HG03457 (cell line): Measurements from ENCODE around the gene EPB41.
"Not testable (repeated sequence)": the region's sequence is repeated elsewhere in the genome, so short reads cannot be mapped to it uniquely, and the experiment has no call there.

Experiments used
- ATAC-seq: cut with Tn5 transposase; IDR thresholded peaks from one replicate; pipeline ENCODE4 v1.9.1; 2021; ENCODE audit warnings: moderate number of reproducible peaks; ENCODE audit not compliant: unreplicated experiment

The EPB41 gene

DNA sequence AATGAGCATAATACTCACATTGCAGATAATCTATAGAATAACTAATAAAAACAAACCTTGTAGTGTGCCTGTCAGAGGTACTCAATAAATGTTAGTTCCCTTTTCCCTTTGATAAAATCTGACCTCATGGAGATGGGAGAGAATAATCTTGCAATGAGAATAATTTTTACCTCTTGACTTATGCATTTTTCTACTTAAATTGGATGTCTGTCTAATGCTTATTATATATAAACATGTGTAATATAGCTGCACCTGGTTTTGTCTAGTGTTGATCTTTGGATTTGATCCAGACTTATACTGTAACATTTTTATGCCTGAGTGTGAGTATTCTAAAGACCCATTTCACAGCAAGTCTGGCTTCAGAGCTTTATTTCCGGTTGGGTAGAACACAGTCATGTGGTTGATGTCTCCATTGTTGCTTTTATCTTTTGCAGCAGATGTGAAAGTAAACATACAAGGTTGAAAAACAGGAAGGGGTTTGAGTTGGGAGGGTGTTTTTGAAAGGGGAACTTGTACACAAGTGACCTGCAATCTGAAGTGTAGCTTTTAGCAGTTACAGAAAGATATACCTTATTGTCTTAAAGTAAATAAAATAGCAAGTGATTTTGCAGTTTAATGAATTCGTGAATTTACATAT lies 12.4 kb downstream of the EPB41 start:
- ATAC-seq = peak; percentile 78

DNA sequence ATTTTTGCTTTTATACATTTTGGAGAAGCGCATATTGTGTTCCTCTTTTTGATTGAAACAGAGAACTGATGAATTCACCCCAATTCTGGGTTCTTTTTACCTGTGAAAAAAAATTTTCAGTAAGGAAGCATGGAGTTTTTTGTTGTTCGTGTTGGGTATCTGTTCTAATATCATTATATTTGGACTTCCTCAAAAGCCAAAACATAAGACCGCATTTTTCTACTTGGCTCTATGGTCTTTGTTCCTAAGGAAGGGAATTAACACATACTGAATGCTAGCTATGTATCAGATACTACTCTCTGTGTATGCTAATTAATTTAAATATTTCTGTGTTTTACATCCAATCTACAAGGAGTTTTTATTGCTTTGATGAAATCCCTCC lies 12.9 kb downstream of the EPB41 start:
- ATAC-seq = peak; percentile 2

DNA sequence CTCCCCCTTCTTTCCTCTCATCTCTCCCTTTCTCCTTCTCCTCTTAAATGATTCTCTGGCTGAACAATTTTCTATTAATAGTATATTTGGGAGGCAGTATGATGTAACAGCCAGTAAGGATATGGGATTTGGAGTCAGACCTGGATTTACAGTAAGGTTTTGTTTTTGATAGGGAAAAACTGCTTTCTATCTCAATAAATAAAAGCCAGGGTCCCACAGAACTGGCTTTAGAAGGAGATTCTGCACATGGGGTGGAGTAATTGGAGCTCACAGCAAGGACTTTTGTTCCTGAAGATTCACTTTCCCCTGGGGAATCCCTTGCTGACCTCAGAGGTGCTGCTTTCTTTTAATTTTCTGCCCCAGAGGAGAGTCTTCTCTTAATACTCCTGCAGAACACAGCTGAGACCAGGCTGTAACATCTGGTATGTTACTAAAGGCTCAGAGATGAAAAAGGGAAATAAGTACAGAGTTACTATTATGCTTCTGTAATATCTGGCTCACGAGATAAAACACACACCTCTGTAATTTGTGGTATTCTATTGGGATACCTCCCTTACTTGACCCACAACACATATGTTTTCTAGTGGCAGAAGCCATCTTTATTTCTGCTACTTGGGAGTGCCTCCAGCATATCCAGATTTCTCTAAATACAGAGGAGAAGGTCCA lies 13.4 kb downstream of the EPB41 start:
- ATAC-seq = no peak

DNA sequence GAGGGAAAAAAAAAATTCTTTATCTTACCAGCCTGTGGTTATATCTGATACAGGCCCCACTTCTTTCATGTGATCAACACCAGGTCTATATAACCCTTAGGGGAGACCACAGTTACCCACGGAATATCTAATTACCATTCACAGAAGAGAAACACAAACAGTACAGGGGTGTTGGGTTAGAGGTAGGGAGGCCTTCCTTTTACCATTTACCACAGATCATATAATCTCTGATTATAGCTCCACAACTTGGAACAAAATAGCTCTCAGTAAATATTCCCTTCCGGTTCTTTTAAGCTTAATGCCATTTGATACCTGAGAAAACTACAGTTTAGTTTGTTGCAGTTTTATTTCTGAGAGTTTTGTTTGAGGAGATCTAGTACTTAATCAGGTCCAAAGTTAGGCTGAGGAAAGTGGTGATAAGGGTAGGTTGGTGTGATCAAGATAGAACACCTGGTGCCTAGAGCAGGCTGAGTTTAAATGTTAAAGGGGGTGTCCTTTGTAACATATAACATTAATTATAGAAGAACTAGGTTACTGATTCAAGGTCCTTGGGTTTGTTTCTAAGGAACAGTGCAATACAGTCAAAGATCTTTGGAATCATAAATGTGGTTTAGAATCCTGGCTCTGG lies 14.1 kb downstream of the EPB41 start:
- ATAC-seq = no peak

DNA sequence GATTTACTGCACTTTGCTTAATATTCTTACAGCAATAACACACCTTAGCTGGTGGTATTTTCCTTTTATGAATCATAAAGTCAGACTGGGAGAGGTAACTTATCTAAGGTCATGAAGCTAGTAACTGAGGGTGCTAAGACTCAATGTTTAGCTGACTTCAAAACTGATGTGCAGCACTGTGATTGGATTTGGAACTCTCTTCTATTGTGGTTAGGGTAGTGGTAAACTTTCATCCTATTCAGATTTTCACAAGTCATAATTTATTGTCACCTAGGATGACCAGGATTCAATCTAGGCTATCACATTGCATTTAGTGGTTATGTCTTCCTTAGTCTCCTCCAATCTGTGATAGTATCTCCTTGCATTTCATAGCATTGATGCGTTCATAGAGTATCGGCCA lies 18.9 kb downstream of the EPB41 start:
- ATAC-seq = no peak

DNA sequence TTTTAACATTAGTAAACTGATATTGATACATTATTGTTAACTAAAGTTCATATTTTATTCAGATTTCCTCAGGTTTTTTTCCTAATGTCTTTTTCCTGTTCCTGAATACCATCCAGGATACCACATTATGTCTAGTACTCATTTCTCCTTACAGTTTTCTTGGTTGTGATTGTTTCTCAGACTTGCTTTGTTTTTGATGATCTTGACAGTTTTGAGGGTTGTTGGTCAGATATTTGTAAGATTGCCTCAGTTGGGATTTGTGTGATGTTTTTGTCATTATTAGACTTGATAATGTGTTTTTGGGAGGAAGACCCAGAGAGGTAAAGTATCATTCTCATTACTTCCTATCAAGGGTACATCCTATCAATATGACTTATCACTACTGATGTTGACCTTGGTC lies 19.5 kb downstream of the EPB41 start:
- ATAC-seq = no peak

DNA sequence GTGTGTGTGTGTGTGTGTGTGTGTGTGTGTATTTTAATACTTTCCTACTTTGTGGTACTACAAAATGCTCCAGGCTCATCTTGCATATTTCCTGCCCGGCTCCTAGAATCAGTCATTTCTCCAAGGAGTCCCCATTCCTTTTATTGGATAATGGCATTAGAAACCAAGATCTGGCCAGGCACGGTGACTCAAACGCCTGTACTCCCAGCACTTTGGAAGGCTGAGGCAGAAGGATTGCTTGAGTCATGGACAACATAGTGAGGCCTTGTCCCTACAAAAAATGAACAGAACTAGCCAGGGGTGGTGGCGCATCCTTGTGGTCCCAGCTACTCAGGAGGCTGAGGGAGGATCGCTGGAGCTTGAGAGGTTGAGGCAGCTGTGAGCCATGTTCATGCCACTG lies 20.3 kb downstream of the EPB41 start:
- ATAC-seq = no peak

DNA sequence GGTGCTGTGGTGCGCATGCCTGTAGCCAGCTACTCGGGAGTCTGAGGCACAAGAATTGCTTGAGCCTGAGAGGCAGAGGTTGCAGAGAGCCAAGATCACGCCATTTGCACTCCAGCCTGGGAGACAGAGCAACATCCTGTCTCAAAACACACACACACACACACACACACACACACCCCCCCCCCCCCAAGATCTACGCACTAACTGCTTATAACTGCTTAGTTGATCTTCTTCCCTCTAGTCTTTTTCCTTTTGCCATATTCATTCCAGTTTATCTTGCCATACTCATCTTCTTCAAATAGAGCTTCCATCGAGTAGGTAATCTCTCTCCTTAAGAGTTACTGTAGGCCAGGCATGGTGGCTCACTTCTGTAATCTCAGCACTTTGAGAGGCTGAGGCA lies 20.9 kb downstream of the EPB41 start:
- ATAC-seq = no peak

DNA sequence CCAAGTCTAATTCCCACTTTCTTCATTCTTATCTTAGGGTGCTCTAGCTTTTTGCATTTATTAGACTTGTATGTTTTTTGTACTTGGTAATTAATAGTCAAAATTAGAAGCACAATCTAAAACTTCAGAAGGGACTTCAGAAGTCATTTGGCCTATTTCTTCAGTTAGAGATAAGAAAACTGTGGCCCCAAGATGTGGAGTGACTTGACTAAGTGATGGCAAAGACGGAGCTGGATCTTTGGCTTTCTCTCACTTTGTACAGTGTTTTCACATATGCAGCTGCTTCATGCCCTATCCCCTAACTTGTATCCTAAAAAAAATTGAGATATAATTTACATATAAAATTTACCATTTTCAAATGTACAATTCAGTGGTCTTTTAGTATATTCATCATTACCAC lies 21.7 kb downstream of the EPB41 start:
- no peak for ATAC-seq

DNA sequence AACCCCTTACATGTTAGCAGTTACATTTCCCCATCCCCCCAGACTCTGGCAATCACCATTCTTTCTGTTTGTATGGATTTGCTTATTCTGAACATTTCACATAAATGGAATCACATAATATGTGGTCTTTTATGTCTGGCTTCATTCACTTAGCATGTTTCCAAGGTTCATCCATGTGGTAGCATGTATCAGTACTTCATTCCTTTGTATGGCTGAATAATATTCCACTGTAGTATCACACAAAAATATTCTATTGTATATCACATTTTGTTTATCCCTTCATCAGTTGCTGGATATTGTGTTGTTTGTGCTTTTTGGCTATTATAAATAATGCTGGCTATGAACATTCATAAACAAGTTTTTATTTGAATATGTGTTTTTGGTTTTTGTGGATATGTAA lies 22.2 kb downstream of the EPB41 start:
- ATAC-seq = no peak

DNA sequence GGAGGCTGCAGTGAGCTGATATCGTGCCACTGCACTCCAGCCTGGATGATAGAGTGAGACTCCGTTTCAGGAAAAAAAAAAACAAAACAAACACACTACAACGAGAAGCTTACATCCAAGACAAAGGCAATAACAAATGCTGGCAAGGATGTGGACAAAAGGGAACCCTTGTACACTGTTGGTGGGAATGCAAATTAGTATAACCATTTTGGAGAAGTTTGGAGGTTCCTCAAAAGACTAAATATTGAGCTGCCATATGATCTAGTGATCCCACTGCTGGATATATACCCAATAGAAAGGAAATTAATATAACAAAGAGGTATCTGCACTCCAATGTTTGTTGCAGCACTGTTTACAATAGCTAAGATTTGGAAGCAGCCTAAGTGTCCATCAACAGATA lies 29.2 kb downstream of the EPB41 start:
- not testable (repeated sequence) for ATAC-seq

DNA sequence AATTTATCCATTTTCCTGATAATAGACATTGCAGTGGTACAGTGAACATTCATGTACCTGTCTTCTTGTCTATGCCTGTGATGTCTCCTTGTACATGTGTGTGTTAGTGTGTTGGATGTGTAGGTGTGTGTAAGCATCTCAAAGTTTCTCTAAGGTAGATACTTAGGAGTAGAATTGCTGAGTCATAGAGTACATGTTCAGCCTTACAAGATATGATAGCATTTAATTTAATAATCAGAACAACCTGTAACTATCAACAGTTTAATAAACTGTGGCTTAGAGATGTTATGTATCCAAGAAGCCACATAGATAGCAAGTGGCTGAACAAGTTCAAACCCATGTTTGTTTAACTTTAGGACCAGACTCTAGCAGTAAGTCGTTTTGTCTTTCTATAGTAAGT lies 35.6 kb downstream of the EPB41 start:
- no peak for ATAC-seq

DNA sequence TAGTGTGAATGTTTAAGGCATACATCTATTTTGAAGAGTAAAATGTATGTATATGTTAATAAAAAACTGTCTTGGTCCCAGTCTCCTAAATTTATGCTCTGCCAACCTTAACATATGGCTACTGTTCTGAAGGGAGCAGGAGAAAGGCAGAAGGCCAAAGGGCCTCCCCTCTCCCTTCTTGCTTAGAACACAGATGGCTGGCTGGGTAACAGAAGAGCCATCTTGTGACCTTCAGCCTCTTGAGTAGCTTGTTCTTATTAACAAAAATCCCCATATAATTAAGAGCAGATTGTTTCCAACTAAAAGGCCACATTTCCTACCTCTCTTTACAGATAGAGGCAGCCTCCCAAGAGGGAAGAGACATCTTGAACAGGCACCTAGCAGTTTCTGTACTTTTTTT lies 36.1 kb downstream of the EPB41 start:
- ATAC-seq = no peak

DNA sequence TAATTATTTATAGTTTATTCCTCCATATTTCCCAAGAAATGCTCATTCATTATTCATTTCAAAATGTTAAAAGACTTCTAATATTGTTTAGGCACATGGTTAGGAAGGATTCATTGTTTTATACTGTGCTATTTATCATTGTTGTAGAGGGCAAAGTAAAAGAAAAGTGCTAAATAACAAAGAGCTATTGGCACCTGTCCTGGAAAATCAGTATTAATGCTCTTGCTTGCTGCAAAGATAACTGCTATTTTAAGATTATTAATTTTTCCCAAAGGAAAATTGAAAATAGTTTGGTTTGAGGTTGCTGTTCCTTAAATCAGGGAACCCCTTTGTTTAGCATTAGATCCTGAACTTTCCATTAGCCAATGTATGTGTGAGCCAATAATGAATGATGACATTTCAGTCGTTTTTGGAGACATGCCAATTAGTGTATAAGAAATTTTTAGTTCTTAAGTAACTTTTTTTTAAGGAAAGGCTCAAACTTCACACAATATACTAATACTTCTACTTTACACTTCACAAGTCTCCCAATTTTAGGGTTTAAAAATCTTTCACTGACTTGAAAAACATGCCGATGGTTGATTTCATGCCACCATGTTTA lies 39.9 kb downstream of the EPB41 start:
- no peak for ATAC-seq

DNA sequence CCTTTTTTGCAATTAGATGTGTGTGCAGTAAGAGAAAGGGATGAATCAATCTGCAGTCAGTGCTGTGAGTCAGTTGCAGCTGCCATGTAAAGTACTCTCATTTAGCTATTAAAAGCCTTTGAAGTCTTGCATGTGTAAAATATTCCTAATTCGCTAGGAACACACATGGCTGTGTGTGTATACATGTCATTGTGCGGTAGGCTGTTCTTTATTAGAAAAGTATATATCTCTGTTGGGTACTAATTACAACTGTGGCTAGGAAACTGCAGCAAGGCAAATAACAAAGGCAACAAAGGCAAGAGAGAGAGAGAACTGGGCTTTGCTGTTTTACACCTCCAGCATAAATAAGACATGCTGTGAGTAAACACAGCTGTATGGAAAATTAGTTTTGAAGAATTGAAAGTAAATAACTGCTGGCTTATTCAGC lies 41.7 kb downstream of the EPB41 start:
- no peak for ATAC-seq

DNA sequence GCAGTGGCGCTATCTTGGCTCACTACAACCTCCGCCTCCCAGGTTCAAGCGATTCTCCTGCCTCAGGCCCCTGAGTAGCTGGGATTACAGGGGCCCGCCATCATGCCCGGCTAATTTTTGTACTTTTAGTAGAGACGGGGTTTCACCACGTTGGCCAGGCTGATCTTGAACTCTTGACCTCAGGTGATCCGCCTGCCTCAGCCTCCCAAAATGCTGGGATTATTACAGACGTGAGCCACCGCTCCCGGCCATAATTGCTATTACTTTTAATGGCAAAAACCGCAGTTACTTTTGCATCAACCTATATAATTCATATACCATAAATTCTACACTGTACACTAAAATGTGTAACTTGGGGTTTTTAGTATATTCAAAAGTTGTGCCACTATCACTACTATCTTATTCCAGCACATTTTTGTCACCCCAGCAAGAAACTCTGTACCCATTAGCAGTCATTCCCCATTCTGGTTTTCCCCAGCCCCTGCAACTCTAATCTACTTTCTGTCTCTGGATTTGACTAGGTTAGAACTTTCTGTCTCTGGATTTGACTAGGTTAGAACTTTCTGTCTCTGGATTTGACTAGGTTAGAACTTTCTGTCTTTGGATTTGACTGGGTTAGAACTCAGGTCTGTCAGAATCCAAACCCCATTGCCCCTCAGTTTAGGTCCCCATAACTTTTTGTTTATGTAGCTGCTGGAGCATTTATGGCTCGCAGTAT lies 47.9 kb downstream of the EPB41 start:
- not testable (repeated sequence) for ATAC-seq

DNA sequence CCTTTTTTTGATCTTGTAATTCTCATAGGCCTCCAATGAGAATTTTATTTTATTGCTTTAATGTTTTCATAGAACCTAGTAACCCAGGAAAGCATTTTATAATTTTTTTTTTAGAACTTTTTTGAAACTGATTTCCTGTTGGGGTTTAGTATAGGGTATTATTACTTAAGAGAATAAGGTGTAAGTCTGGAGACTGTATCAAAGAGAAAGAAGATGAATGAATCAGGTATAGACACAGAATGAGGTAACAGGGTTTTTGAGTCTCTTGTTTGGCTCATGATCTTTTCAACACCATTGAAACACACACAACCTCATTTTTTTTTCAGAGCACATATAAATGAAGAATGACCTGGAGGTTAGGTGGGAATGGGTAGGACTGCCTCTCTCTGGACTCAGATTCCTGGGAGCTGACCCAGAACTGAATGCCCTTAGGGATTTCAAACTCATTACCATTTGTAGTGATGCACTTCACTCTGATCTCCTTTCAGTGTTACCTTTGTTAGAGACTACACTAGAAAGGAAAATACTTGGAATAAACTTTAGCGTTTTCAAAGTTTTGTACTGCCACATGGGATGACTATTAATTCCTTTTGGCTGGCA lies 51.0 kb downstream of the EPB41 start:
- ATAC-seq = no peak

DNA sequence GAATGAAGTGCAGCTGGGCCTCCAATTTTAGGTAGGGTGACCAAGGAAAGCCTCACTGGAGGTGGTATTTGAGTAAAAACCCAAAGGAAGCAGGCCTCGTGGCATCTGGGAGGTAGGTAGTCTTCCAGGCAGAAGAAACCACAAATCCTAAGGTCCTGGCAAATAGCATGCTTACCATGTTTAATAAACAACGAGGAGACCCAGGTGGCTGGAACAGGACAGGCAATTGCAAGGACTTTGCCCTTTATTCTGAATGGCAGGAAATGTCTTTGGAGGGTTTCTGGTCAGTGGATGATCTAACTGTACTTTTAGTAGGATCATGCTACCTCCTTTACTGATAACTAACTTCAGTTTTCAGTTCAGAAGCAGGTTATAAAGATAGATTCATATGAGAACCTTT lies 52.2 kb downstream of the EPB41 start:
- no peak for ATAC-seq

DNA sequence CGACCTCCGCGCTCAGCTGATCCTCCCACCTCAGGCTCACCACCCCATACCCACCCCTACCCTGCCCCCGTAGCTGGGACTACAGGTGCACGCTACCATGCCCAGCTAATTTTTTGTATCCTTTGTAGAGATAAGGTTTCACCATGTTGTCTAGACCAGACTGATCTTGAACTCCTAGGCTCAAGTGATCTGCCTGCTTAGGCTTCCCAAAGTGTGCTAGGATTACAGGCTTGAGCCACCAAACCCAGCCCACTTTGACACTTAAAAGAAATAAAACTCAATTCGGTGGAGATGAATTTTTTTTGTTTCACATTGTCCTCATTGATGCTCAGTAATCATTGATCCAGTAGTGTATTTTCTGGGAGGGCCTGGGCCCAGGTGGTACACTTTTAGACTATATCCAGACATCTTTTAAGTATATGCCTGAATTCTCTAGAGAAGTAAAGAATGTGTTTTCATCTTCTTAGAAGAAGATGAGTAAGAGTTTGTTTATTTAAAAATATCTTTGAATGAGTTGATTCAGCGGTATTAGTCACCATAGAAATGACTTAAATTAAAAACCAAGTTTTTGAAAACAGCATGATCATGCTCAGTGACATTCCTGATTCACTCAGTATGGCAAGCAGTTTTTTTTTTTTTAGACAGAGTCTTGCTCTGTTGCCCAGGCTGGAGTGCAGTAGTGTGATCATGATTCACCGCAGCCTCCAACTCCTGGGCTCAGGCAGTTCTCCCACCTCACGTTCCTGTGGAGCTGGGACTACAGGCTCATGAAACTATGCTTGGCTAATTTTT lies 57.8 kb downstream of the EPB41 start:
- no peak for ATAC-seq
